Brain pericyte (primary cell): Measurements from ENCODE around the gene CNOT6L.
"Not testable (repeated sequence)": the region's sequence is repeated elsewhere in the genome, so short reads cannot be mapped to it uniquely, and the experiment has no call there.

Experiments
- DNase-seq: peaks from one replicate; pipeline ENCODE4 v3.0.0-alpha.2; 2012; ENCODE audit warnings: low read depth, low spot score

CNOT6L gene

DNA sequence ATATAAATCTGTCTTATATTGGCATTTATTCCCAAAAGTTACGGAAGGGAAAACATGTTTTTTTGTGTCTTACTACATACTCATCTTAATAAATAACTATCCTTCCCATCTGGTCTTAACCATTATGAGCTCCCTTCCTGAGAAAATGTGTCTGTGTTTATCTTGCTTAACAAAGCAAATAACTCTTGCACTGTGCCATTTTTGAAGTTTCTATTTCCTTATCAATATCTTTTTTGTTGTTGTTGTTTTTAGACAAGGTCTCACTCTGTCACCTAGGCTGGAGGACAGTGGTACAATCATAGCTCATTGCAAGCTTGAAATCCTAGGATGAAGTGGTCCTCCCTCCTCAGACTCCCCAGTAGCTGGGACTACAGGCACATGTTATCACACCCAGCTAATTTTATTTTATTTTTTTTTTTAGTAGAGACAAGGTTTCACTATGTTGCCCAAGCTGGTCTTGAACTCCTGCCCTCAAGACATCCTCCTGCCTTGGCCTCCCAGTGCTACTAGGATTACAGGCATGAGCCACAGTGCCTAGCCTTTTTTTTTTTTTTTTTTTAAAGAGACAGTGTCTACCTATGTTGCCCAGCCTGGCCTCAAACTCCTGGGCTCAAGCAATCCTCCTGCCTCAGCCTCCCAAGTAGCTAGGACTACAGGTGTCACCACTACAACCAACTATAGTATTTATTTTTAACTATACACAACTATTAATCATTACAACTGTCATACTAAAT lies 36.9 kb downstream of the CNOT6L start:
- no peak for DNase-seq

DNA sequence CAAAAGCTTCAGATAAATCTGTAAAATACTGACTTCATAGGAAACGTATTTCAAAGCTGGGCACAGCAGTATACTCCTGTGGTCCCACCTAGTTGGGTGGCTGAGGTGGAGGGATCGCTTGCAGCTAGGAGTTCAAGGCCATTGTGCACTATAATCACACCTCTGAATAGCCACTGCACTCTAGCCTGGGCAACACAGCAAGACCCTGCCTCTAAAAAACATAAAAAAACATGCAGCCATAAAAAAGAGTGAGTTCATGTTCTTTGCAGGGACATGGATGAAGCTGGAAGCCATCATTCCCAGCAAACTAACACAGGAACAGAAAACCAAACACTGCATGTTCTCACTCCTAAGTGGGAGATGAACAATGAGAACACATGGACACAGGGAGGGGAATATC lies 38.4 kb downstream of the CNOT6L start:
- not testable (repeated sequence) for DNase-seq

DNA sequence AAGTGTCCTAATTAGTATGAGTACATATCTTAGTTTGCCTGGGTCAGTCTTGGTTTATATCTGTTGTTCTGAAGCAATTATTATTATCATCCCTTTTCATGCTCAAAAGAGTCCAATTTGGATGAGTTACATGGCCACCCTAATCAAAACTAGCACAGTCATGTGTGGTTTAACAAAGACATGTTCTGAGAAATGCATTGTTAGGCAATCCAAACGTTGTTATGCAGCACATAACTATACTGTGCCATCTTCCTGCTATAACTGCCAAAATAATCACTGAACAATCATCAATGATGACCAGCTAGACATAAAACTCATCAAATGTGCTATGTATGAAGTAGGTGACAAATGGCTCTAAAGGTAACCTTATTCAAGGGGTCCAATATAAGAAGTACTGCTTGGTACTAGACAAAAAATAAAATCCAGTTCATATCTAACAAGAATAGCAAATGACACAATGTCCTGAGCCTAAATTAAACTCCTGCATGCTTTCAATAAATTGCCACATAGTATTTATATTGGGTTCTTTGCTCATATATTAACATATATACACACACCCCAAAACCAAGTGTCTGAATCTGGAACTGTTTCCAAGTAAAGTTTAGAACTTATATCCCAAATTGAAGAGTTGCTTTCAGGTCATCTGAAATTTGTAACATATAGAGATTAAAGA lies 41.9 kb downstream of the CNOT6L start:
- DNase-seq, result no peak

DNA sequence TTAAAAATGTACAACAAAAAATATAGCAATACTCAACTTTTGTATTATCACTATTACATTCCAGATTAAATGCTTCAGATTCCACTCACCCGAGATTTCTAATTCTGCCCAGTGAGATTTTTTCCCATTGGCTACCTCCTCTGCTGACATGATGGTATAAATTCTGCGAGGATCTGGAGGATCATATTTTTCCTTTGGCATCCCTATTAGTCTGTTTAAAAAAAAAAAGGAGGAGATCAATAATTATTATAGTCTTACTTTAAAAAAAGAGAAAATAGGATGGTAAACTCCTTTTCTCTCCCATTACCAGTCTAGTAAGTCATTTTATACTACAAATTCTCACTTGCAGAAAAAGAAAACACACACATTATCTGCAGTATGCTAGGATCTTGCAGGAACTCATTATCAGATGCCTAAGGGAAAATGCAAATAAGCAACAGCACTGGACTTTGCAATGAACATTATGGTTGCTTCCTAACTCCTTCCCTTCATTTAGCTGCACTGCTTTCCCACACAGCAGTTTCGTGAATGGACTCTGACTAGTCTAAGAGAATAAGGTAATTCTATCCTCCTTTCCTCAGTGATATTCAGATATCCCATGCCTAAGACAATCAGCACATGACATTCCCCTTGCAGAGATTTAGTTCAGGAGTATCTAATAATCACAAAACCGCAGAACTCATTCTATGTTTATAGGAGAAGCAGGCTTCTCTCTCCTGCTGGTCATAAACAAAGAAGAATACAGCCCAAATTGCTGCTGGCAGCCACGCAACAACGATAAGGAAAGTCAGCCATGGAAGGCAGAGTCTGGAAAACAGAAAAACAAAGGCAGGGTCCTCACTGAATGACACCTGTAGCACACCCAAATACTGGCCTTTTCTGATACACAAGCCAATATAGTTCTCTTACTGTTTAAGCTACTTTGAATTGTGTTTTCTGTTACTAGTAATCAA lies 42.7 kb downstream of the CNOT6L start:
- DNase-seq, result no peak

- DNase-seq, result no peak
Observed at GRCh38 chr4:77773101-77773500, 46.1 kb downstream of the CNOT6L start.

DNA sequence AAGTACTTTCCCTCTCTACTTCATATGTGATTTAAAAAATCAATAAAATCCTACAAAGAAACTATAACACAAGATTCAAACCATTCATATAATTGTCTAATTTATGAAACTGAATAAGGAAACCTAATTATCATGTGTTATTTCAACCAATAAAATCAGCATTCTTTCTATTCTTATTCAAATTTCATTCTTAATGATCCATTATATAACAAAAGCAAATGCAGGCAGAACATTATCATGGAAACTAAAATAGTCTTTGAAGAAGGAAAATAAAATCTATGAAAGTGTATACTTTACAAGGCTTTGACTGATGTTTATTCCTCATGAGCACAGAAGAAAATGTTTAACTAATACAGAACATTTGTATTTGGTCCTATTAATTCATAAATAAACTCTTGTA lies 47.6 kb downstream of the CNOT6L start:
- DNase-seq, result no peak

- DNase-seq, result no peak
Observed at GRCh38 chr4:77765720-77766119, 53.4 kb downstream of the CNOT6L start.

- no peak for DNase-seq
Observed at GRCh38 chr4:77762531-77762930, 56.6 kb downstream of the CNOT6L start.

- DNase-seq, result no peak
Observed at GRCh38 chr4:77761595-77761994, 57.6 kb downstream of the CNOT6L start.

GRCh38 chr4:77758804-77759203 lies 60.4 kb downstream of the CNOT6L start:
- no peak for DNase-seq

DNA sequence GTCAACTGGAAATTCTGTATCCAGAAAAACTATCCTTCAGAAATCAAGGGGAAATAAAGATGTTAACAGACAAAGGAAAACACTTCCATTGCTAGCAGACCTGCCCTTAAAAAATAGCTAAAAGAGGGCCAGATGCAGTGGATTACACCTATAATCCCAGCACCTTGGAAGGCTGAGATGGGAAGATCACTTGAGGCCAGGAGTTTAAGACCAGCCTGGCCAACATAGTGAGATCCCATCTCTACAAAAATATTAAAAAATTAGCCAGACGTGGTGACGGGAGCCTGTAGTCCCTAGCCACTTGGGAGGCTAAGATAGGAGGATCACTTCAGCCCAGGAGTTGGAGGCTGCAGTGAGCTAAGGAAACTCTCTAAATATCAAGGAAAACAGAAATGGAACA lies 67.4 kb downstream of the CNOT6L start:
- DNase-seq, result no peak

- no peak for DNase-seq
Observed at GRCh38 chr4:77745792-77746191, 73.4 kb downstream of the CNOT6L start.

GRCh38 chr4:77742054-77742453 lies 77.1 kb downstream of the CNOT6L start:
- no peak for DNase-seq

DNA sequence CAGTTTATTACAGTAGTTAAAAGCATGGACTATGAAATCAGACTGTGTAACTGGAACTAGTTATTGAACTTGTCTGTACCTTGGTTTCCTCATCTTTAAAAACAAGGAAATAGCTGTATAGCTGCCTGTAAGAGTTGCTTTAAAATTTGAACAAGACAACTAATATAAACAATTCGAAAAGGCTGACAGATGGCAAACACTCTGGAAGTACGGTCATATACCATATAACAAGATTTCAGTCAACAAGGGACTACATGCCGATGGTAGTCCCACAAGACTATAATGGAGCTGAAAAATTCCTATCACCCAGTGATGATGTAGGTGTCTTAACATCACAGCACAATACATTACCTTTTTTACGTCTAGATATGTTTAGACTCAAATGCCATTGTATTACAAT lies 78.7 kb downstream of the CNOT6L start:
- no peak for DNase-seq

DNA sequence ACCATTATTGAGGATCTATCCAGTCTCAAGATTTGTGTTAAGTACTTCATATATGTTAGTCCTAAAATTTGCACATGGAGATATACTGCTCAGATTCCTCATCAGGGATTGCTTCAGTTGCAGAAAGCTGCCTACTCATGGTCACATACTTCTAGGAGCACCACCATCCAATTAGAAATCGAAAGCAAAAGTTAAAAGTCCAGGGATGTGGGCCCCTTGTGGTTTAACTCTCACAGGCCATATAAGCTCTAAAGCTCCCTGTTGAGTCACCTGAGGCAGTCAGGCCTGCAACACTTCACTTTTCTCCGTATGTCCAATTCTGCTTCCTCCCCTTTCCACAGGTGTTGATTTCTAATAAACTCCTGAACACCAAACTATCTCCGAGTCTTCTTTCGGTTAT lies 84.2 kb downstream of the CNOT6L start:
- DNase-seq, result no peak

- DNase-seq, result no peak
Observed at GRCh38 chr4:77731656-77732055, 87.5 kb downstream of the CNOT6L start.

- DNase-seq, result no peak
Observed at GRCh38 chr4:77728420-77728819, 90.7 kb downstream of the CNOT6L start.

GRCh38 chr4:77721073-77721472 lies 98.1 kb downstream of the CNOT6L start:
- DNase-seq, result no peak

DNA sequence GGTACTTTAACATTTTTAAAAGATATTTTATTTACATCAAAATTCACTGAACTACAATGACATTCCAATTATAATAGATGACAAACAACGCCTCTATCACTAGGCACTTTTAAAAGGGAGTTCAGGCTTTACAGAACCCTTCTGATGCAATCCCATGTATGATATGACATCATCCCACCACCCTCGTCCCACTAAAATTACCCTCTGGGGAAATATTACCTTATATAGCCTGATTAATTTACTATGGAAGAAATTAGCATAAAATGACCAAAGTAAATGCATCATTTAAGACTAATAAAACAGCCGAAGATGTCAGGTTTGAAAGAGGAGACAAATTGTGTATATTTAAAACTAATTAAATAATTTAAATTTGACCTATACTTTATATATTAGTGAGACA lies 100.7 kb downstream of the CNOT6L start:
- not testable (repeated sequence) for DNase-seq

- no peak for DNase-seq
Observed at GRCh38 chr4:77715414-77716290, 103.5 kb downstream of the CNOT6L start.

DNA sequence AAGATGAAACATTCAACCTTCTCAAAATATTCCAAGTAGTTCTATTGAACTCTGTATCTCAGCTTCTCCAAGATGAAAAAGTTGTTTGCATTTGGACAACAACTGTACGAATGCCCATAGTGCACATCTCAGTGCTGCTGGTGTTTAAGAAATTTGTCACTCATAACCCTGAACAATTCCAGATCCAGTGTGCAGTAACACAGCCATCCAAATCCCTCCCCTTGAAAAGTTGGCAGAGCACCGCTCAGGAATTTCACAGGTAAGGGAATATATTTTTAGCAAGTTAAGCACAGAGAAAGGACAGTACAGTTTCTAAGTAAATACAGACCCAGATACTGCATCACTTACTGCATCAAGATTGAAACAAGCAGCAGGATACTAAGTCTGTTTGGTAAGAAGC lies 104.7 kb downstream of the CNOT6L start:
- DNase-seq, result no peak
